Liver (tissue), 9 donors: ENCODE data around the gene ACTL7B. TPM values are rescaled to one million over a fixed set of nuclear protein-coding genes. Genes with fewer than 3 reads are reported as not detected.

Source experiments
- DNase-seq: peaks from one replicate; pipeline ENCODE4 v3.0.0-alpha.2; 2017; ENCODE audit warnings: low spot score
- H3K27ac ChIP-seq, 2 donors: one replicate each; pipeline ENCODE4 v1.7.0; 2013; ENCODE audit warnings: inconsistent platforms in 2 of 2, low read length in 2 of 2, control low read depth in 1 of 2, low read depth in 1 of 2, mild to moderate bottlenecking in 1 of 2
- H3K27me3 ChIP-seq, 4 donors: one replicate each; pipeline versions ENCODE4 v1.6.1 to v1.7.0; 2013; ENCODE audit warnings: low read length in 3 of 4, inconsistent platforms in 1 of 4, mild to moderate bottlenecking in 1 of 4, moderate library complexity in 1 of 4; ENCODE audit not compliant: control insufficient read depth in 4 of 4, insufficient read depth in 4 of 4
- H3K36me3 ChIP-seq, 4 donors: one replicate each; pipeline versions ENCODE4 v1.6.1 to v1.7.0; 2013; ENCODE audit warnings: low read length in 3 of 4, mild to moderate bottlenecking in 3 of 4, low read depth in 1 of 4, moderate library complexity in 1 of 4; ENCODE audit not compliant: control insufficient read depth in 4 of 4, insufficient read depth in 3 of 4
- H3K4me1 ChIP-seq, 4 donors: one replicate each; pipeline versions ENCODE4 v1.6.1 to v1.7.0; 2013; ENCODE audit warnings: low read length in 3 of 4, mild to moderate bottlenecking in 3 of 4, moderate library complexity in 1 of 4; ENCODE audit not compliant: control insufficient read depth in 4 of 4, insufficient read depth in 4 of 4
- H3K4me3 ChIP-seq, 3 donors: one replicate each; pipeline versions ENCODE4 v1.6.1 to v1.7.0; 2013; ENCODE audit warnings: low read length in 3 of 3, control low read depth in 1 of 3, low read depth in 1 of 3, mild to moderate bottlenecking in 1 of 3
- H3K9ac ChIP-seq, 2 donors: one replicate each; pipeline ENCODE4 v1.7.0; 2013; ENCODE audit warnings: low read length in 2 of 2, mild to moderate bottlenecking in 2 of 2, moderate library complexity in 2 of 2, control low read depth in 1 of 2, low read depth in 1 of 2
- H3K9me3 ChIP-seq, 4 donors: one replicate each; pipeline versions ENCODE4 v1.6.1 to v1.7.0; 2013; ENCODE audit warnings: low read length in 3 of 4; ENCODE audit not compliant: control insufficient read depth in 4 of 4
- FOXA2 ChIP-seq: IDR thresholded peaks from 2 replicates; pipeline ENCODE4 v1.6.1; 2016; ENCODE audit warnings: antibody characterized with exemption
- GABPA ChIP-seq, 2 donors: IDR thresholded peaks in 1 of 2; conservative IDR thresholded peaks in 1 of 2; 2 replicates each; pipeline ENCODE4 v1.6.1; 2016; ENCODE audit warnings: antibody characterized with exemption in 2 of 2, mild to moderate bottlenecking in 1 of 2, moderate library complexity in 1 of 2
- HNF4A ChIP-seq, 2 donors: conservative IDR thresholded peaks; 2 replicates each; pipeline ENCODE4 v1.6.1; 2016; ENCODE audit warnings: antibody characterized with exemption in 2 of 2, mild to moderate bottlenecking in 2 of 2
- JUND ChIP-seq, 2 donors: IDR thresholded peaks; 2 replicates each; pipeline ENCODE4 v1.6.1; 2016; ENCODE audit warnings: antibody characterized with exemption in 2 of 2
- NR2F2 ChIP-seq: IDR thresholded peaks from 2 replicates; pipeline ENCODE4 v1.6.1; 2016; ENCODE audit warnings: antibody characterized with exemption
- RAD21 ChIP-seq, 2 donors: IDR thresholded peaks; 2 replicates each; pipeline ENCODE4 v1.6.1; 2016; ENCODE audit warnings: antibody characterized with exemption in 2 of 2, mild to moderate bottlenecking in 2 of 2
- WGBS: extraction: QIAGEN DNeasy Blood & Tissue Kit; methylation state at CpG from one replicate; pipeline ENCODE4 v1.1.7; 2013; 5-methylcytosine and 5-hydroxymethylcytosine counted together
- polyA plus RNA-seq, 2 donors: library from polyadenylated mRNA; stranded (reverse) in 1 of 2; unstranded in 1 of 2; fragments of 200-250 nt in 1 of 2; fragments of >200 nt in 1 of 2; fragmentation: Nextera tagmentation in 1 of 2; extraction: Ambion mirVana in 1 of 2; gene quantifications; one replicate each; pipeline versions ENCODE4 v1.2.1 to v1.2.3, GENCODE V29; 2013 to 2015
- total RNA-seq, 2 donors: library from RNA; depleted of rRNA; stranded (reverse); fragments of >200 nt; gene quantifications; one replicate each; pipeline ENCODE4 v1.2.3, GENCODE V29; 2014
- TF ChIP-seq, protein P1 (sequence below): IDR thresholded peaks from 2 replicates; pipeline ENCODE4 v1.6.1; 2016; ENCODE audit warnings: antibody characterized with exemption
- TF ChIP-seq, protein P2 (sequence below): IDR thresholded peaks from 2 replicates; pipeline ENCODE4 v1.6.1; 2016; ENCODE audit warnings: antibody characterized with exemption
- TF ChIP-seq, protein P3 (sequence below): IDR thresholded peaks from 2 replicates; pipeline ENCODE4 v1.6.1; 2016; ENCODE audit warnings: antibody characterized with exemption, mild to moderate bottlenecking
- TF ChIP-seq, protein P4 (sequence below): fragments of 150-350 bp; IDR thresholded peaks from 2 replicates; pipeline ENCODE4 v1.5.1; 2017; ENCODE audit warnings: improper control_type of control experiment, low read depth, low read length; ENCODE audit not compliant: missing input control
- donor health status: healthy.
- donor health status: healthy.
- donor health status: healthy.
- donor health status: healthy.
- donor health status: healthy.

The ACTL7B gene
- total and polyA plus RNA-seq, 4 donors, result 0.09 TPM; not detected in 3

DNA sequence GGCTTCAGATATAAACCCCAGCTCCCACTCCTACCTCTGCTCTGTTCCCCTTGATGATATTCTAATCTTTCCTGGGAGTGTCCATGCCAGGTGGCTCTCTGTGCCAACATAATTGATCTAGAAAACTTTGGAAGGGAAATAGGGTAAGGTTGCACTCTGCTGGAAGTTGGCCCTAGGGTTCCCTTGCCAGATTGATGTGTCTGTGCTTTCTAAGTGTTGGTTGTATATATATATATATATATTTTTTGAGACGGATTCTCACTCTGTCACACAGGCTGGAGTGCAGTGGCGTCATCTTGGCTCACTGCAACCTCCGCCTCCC is 23.6 kb downstream of the ACTL7B start:
- TF ChIP-seq NR2F2 (no peak), RAD21 (IDR thresholded peaks at IDR 0.05) (no peak)

DNA sequence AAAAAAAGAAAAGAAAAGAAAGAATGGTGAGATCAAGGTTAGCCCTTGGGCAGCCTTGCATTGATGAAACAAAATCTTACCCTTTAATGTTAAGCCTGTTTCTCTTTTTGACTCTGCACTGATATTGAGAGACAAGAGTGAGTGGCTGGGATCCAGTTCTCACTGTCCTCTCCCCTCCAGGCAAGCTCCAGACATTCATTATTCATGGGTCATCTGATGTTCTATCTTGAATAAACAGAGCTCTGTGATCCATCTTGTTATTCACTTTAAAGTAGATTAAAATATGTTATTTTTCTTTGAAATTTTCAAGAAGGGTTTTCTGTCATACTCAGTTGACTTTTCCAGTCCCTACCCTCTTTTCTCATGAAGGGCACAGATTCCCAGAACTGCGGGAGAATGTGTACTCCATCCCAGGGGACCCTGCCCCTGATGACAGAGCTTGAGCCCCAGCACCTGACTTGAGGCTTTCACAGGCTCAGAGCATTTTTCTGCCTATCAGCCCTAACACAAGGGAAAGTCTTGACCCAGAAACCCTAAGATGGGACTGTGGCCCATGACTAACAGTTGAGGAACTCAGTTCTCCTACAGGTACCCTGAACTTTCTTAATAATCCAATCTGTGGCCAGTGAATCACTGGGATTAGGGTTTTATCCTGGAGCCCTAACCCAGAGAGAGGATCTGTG is 24.1 kb downstream of the ACTL7B start:
- Histone ChIP-seq H3K9me3 (no peaks in the 10 kb centered on the region), H3K9ac (no peak overlapping the region), H3K4me3 (no peak overlapping the region), H3K4me1 (peaks cover 0 to 2% (median 0%) of the 10 kb centered on the region in 4 donors), H3K36me3 (no peaks in the 10 kb centered on the region), H3K27me3 (no peaks in the 10 kb centered on the region), H3K27ac (no peak overlapping the region)
- TF ChIP-seq, protein P1, sequence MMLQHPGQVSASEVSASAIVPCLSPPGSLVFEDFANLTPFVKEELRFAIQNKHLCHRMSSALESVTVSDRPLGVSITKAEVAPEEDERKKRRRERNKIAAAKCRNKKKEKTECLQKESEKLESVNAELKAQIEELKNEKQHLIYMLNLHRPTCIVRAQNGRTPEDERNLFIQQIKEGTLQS, result no peak
- no peak for TF ChIP-seq JUND (IDR thresholded peaks at IDR 0.05)
- no peak for TF ChIP-seq HNF4A (conservative IDR thresholded peaks at IDR 0.05)
- TF ChIP-seq, protein P2, sequence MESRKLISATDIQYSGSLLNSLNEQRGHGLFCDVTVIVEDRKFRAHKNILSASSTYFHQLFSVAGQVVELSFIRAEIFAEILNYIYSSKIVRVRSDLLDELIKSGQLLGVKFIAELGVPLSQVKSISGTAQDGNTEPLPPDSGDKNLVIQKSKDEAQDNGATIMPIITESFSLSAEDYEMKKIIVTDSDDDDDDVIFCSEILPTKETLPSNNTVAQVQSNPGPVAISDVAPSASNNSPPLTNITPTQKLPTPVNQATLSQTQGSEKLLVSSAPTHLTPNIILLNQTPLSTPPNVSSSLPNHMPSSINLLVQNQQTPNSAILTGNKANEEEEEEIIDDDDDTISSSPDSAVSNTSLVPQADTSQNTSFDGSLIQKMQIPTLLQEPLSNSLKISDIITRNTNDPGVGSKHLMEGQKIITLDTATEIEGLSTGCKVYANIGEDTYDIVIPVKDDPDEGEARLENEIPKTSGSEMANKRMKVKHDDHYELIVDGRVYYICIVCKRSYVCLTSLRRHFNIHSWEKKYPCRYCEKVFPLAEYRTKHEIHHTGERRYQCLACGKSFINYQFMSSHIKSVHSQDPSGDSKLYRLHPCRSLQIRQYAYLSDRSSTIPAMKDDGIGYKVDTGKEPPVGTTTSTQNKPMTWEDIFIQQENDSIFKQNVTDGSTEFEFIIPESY, result no peak
- no peak for TF ChIP-seq GABPA (IDR thresholded peaks at IDR 0.05 in 1 of 2, conservative IDR thresholded peaks at IDR 0.05 in 1 of 2)
- TF ChIP-seq, protein P3, sequence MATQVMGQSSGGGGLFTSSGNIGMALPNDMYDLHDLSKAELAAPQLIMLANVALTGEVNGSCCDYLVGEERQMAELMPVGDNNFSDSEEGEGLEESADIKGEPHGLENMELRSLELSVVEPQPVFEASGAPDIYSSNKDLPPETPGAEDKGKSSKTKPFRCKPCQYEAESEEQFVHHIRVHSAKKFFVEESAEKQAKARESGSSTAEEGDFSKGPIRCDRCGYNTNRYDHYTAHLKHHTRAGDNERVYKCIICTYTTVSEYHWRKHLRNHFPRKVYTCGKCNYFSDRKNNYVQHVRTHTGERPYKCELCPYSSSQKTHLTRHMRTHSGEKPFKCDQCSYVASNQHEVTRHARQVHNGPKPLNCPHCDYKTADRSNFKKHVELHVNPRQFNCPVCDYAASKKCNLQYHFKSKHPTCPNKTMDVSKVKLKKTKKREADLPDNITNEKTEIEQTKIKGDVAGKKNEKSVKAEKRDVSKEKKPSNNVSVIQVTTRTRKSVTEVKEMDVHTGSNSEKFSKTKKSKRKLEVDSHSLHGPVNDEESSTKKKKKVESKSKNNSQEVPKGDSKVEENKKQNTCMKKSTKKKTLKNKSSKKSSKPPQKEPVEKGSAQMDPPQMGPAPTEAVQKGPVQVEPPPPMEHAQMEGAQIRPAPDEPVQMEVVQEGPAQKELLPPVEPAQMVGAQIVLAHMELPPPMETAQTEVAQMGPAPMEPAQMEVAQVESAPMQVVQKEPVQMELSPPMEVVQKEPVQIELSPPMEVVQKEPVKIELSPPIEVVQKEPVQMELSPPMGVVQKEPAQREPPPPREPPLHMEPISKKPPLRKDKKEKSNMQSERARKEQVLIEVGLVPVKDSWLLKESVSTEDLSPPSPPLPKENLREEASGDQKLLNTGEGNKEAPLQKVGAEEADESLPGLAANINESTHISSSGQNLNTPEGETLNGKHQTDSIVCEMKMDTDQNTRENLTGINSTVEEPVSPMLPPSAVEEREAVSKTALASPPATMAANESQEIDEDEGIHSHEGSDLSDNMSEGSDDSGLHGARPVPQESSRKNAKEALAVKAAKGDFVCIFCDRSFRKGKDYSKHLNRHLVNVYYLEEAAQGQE, result no peak
- TF ChIP-seq, protein P4, sequence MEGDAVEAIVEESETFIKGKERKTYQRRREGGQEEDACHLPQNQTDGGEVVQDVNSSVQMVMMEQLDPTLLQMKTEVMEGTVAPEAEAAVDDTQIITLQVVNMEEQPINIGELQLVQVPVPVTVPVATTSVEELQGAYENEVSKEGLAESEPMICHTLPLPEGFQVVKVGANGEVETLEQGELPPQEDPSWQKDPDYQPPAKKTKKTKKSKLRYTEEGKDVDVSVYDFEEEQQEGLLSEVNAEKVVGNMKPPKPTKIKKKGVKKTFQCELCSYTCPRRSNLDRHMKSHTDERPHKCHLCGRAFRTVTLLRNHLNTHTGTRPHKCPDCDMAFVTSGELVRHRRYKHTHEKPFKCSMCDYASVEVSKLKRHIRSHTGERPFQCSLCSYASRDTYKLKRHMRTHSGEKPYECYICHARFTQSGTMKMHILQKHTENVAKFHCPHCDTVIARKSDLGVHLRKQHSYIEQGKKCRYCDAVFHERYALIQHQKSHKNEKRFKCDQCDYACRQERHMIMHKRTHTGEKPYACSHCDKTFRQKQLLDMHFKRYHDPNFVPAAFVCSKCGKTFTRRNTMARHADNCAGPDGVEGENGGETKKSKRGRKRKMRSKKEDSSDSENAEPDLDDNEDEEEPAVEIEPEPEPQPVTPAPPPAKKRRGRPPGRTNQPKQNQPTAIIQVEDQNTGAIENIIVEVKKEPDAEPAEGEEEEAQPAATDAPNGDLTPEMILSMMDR, result no peak
- no peak for TF ChIP-seq FOXA2
- WGBS, result 93% methylated on average over 1 of the region's 1 CpG
- DNase-seq, result no peak

More for the DNA sequence above, 23.6 kb downstream of the ACTL7B start:
- no peak for DNase-seq
- no peaks in the 10 kb centered on the region for H3K27me3 ChIP-seq
- H3K9me3 ChIP-seq, result no peaks in the 10 kb centered on the region
- peaks cover 0 to 2% (median 0%) of the 10 kb centered on the region in 4 donors for H3K4me1 ChIP-seq
- H3K4me3 ChIP-seq, result no peak overlapping the region
- H3K27ac ChIP-seq, result no peak overlapping the region
- H3K36me3 ChIP-seq, result no peaks in the 10 kb centered on the region
- H3K9ac ChIP-seq, result no peak overlapping the region
- 89% methylated on average over 3 of the region's 3 CpGs for WGBS
